ENCODE measurements around the gene BANF2. TPM values are rescaled to one million over a fixed set of nuclear protein-coding genes. Genes with fewer than 3 reads are reported as not detected.

The BANF2 gene
- total RNA-seq, 4 donors from 2014 or later, result not detected

- WGBS, result 100% methylated on average over 1 of the region's 2 CpGs
- H3K27ac ChIP-seq, result no peak overlapping the region
Observed at GRCh38 chr20:17750722-17751045, 50.9 kb downstream of the BANF2 start.

GRCh38 chr20:17751640-17752039 lies 51.9 kb downstream of the BANF2 start:
- no peak overlapping the region for H3K4me3 ChIP-seq
- TF ChIP-seq POLR2AphosphoS5 (IDR thresholded peaks at IDR 0.05) (no peak), EP300 (IDR thresholded peaks at IDR 0.05) (no peak), CTCF (IDR thresholded peaks at IDR 0.05) (no peak), POLR2A (IDR thresholded peaks at IDR 0.05) (no peak)
- H3K9me3 ChIP-seq, result no peaks in the 10 kb centered on the region
- no peak for DNase-seq (ENCODE audit: low spot score in 2 of 2)
- H3K4me1 ChIP-seq, result peaks cover 8% of the 10 kb centered on the region
- H3K27ac ChIP-seq, result no peak overlapping the region
- no peaks in the 10 kb centered on the region for H3K27me3 ChIP-seq
- 90% methylated on average over 8 of the region's 8 CpGs for WGBS
- H3K36me3 ChIP-seq, result no peaks in the 10 kb centered on the region

More at GRCh38 chr20:17750722-17751045, 50.9 kb downstream of the BANF2 start:
- no peaks in the 10 kb centered on the region for H3K9me3 ChIP-seq
- H3K4me1 ChIP-seq, result peaks cover 8% of the 10 kb centered on the region
- no peak overlapping the region for H3K4me3 ChIP-seq
- no peak for DNase-seq (ENCODE audit: low spot score in 2 of 2)
- H3K27me3 ChIP-seq, result no peaks in the 10 kb centered on the region
- no peak for TF ChIP-seq POLR2AphosphoS5 (IDR thresholded peaks at IDR 0.05)
- TF ChIP-seq POLR2A (IDR thresholded peaks at IDR 0.05), result no peak
- TF ChIP-seq CTCF (IDR thresholded peaks at IDR 0.05), result no peak
- no peak for TF ChIP-seq EP300 (IDR thresholded peaks at IDR 0.05)
- H3K36me3 ChIP-seq, result no peaks in the 10 kb centered on the region

- Histone ChIP-seq H3K4me3 (no peak overlapping the region), H3K9me3 (no peaks in the 10 kb centered on the region), H3K27me3 (no peaks in the 10 kb centered on the region), H3K4me1 (peaks cover 8% of the 10 kb centered on the region), H3K36me3 (no peaks in the 10 kb centered on the region), H3K27ac (no peak overlapping the region)
- WGBS, result 23% methylated on average over 2 of the region's 2 CpGs
- no peak for DNase-seq (ENCODE audit: low spot score in 2 of 2)
- TF ChIP-seq EP300 (IDR thresholded peaks at IDR 0.05) (no peak), CTCF (IDR thresholded peaks at IDR 0.05) (no peak), POLR2AphosphoS5 (IDR thresholded peaks at IDR 0.05) (no peak), POLR2A (IDR thresholded peaks at IDR 0.05) (no peak)
Observed at GRCh38 chr20:17752459-17752858, 52.7 kb downstream of the BANF2 start.

GRCh38 chr20:17753516-17753915 lies 53.8 kb downstream of the BANF2 start:
- Histone ChIP-seq H3K4me3 (no peak overlapping the region), H3K9me3 (peaks cover 1% of the 10 kb centered on the region), H3K27ac (no peak overlapping the region), H3K27me3 (no peaks in the 10 kb centered on the region), H3K4me1 (peaks cover 8% of the 10 kb centered on the region), H3K36me3 (no peaks in the 10 kb centered on the region)
- 86% methylated on average over 4 of the region's 4 CpGs for WGBS
- TF ChIP-seq EP300 (IDR thresholded peaks at IDR 0.05) (no peak), POLR2AphosphoS5 (IDR thresholded peaks at IDR 0.05) (no peak), POLR2A (IDR thresholded peaks at IDR 0.05) (no peak), CTCF (IDR thresholded peaks at IDR 0.05) (no peak)
- no peak for DNase-seq (ENCODE audit: low spot score in 2 of 2)

- 83% methylated on average over 6 of the region's 6 CpGs for WGBS
- H3K9me3 ChIP-seq, result peaks cover 11% of the 10 kb centered on the region
- no peak for DNase-seq (ENCODE audit: low spot score in 2 of 2)
- H3K4me3 ChIP-seq, result no peak overlapping the region
- H3K27ac ChIP-seq, result no peak overlapping the region
- H3K36me3 ChIP-seq, result no peaks in the 10 kb centered on the region
- no peaks in the 10 kb centered on the region for H3K27me3 ChIP-seq
- TF ChIP-seq EP300 (IDR thresholded peaks at IDR 0.05), result no peak
- TF ChIP-seq POLR2A (IDR thresholded peaks at IDR 0.05), result no peak
- no peak for TF ChIP-seq CTCF (IDR thresholded peaks at IDR 0.05)
- no peak for TF ChIP-seq POLR2AphosphoS5 (IDR thresholded peaks at IDR 0.05)
- H3K4me1 ChIP-seq, result no peaks in the 10 kb centered on the region
Observed at GRCh38 chr20:17756529-17756928, 56.8 kb downstream of the BANF2 start.

All from suprapubic skin (tissue), 4 donors.